Activated CD8-positive, alpha-beta memory T cell treated with anti-CD3 and anti-CD28 coated beads for 24 hours (primary cell): ENCODE data around the gene CD163L1.
"Not testable (repeated sequence)": the region's sequence is repeated elsewhere in the genome, so short reads cannot be mapped to it uniquely, and the experiment has no call there.

Experiments used
- DNase-seq: peaks from one replicate; pipeline ENCODE4 v3.0.0-alpha.2; 2020

Gene CD163L1

DNA sequence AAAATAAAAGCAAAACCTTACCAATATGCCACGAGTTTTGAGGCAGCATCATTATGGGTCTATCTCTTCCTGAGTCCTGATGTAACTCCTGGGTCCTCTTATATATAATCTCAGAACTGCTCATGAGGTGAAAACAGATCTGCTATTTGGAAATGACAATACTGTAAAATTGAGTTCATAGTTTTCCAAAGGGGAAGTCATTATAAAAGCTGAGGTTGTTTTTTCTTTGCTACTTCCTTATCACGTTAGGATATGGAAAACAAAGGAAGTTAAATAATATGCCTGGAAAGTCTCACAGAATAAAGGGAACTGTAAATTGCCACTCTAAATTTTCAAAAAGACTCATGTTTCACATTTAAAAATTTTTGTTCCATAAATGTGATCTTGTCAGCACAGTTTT is at the start of gene CD163L1:
Gene CD163L1 (minus strand): TSS at position 78 of the 400 bp plus-strand sequence. CDS start 26 bp downstream, at position 52.
- no peak for DNase-seq

GRCh38 chr12:7493006-7493405 is 49.1 kb upstream of the CD163L1 start:
- DNase-seq, result no peak

DNA sequence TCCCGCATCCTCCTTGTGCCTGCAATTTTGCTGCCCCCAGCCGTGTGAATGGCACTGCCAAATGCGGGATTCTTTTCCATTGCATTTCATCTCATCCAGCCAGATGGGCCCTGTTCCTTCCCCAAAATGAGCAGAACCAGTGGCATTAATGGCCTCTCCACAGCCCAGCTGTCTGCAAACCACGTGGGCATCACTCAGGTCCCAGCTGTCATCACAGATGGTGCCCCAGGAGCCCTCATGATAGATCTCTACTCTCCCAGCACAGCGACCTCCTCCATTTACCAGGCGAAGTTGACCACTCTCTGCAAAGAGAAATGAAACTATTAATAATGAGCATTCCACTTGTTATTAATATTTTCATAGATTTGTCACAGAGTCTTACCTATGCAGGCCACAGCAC is 42.6 kb upstream of the CD163L1 start:
- DNase-seq, result no peak

DNA sequence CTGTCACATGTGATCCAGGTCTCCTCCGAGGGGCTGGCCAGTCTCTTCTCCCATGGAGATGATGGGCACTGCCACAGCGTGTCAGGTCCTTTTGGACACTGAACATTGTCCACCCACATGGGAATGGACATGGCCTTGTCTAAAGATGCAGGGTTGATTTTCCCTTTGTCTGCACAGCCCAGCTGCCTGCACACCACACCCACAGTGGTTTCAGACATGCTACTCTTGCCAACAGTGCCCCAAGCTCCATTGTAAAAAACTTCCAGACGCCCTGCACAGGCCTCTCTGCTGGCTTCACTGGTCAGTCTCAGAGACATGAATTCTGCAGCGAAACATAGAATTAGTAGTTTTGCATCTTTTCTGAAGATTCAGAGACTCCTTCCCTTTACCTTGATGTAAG is 41.1 kb upstream of the CD163L1 start:
- no peak for DNase-seq

GRCh38 chr12:7483343-7483742 is 39.4 kb upstream of the CD163L1 start:
- DNase-seq, result no peak

DNA sequence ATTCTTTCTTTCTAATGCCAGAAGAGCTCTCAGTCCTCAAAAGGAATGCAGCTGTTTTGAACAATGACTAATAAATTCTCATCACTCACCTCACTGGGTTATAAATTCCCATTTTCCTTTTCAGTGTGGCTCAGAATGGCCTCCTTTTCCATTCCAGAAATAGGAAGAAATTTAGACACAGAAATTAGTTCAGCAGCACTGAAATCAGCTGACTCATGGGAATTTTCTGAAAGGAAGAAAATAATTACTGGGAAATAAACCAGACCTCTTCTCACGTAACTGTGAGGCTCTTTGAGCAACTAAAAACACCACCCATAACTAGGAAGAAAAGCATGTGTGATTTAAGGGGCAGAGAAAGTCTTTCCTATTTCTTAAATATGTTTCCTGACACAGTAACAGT is 35.8 kb upstream of the CD163L1 start:
- DNase-seq, result no peak

DNA sequence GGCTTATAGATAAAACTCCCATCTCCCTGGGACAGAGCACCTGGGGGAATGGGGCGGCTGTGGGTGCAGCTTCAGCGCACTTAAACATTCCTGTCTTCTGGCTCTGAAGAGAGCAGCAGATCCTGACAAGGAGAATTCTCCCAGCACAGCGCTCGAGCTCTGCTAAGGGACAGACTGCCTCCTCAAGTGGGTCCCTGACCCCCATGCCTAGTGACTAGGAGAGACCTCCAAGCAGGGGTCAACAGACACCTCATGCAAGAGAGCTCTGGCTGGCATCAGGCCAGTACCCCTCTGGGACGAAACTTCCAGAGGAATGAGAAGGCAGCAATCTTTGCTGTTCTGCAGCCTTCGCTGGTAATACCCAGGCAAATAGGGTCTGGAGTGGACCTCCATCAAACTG is 28.1 kb upstream of the CD163L1 start:
- DNase-seq, result no peak

- peak; percentile 81 for DNase-seq
Observed at GRCh38 chr12:7460375-7461259, 16.7 kb upstream of the CD163L1 start.

DNA sequence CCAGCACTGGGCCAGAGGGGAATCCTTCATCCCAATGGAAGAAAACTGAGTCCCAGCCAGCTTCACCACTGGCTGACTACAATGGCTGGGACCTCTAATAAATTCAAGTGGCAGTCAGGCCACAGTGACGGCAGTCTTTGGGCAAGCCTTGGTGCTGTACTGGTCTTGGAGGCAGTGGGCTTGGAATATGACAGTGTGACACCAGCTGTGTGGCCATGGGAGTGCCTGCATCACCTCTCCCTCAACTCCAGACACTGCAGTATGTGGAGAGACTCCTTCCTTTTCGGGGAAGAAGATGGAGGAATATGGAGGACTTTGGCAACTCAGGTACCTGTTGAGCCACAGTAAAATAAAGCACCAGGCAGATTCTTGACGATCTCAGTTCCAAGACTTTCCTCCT is 16.0 kb upstream of the CD163L1 start:
- no peak for DNase-seq

GRCh38 chr12:7451756-7452155 is 7.8 kb upstream of the CD163L1 start:
- DNase-seq, result no peak

DNA sequence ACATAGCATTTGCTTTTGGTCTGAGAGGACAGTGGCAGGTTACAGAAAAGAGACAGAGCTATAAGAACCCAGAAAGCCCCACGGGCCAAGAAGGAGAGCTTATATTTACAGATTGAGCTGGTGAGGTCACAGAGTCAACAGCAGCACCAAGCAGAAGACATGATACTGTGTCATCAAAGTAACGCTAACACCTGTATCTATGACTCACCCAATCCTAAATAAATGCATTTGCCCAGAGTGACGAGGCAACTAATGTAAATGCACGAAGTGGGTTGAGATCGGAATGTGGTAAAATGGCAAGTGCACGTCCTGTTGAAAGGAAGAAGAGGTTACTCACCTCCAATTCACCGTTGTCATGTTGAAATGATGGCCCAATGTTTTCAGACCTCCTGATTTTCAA is 6.7 kb upstream of the CD163L1 start:
- no peak for DNase-seq

DNA sequence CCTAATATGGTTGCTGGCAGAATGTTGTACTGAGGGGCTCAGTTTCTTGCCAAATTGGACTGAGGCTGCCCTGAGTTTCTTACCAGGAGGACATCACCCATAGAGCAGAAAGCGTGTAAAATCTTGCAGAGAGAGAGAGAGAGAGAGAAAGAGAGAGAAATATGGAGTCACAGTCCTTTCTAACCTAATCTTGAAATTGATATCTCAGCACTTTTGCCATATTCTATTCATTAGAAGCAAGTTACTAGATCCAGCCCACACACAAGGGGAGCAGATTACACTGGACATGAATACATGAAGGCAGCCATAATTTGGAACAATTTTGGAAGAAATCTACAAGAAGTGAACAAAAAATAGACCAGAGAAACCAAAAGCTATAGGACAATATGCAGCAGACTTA is 4.1 kb upstream of the CD163L1 start:
- no peak for DNase-seq

GRCh38 chr12:7444537-7444936 is 584 bp upstream of the CD163L1 start:
- DNase-seq, result no peak

DNA sequence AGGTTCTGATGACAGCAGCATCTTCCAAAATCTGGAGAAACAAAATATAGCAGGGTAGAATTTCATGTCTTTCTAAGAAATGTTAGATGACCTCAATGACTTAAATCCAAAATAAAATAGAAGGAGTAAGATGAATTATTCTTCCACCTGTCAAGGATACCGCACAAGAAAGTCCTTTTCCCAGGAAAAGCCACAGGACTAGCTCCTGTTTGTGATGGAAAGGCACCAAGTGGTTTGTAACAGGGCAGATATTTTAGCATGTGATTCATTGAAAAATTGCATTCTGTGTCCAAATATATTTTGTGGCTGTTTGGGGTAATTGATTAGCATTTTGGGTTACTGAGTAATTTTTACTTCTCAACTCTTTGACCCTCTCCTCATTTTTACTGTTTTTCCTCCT is 2.7 kb downstream of the CD163L1 start:
- DNase-seq, result no peak

DNA sequence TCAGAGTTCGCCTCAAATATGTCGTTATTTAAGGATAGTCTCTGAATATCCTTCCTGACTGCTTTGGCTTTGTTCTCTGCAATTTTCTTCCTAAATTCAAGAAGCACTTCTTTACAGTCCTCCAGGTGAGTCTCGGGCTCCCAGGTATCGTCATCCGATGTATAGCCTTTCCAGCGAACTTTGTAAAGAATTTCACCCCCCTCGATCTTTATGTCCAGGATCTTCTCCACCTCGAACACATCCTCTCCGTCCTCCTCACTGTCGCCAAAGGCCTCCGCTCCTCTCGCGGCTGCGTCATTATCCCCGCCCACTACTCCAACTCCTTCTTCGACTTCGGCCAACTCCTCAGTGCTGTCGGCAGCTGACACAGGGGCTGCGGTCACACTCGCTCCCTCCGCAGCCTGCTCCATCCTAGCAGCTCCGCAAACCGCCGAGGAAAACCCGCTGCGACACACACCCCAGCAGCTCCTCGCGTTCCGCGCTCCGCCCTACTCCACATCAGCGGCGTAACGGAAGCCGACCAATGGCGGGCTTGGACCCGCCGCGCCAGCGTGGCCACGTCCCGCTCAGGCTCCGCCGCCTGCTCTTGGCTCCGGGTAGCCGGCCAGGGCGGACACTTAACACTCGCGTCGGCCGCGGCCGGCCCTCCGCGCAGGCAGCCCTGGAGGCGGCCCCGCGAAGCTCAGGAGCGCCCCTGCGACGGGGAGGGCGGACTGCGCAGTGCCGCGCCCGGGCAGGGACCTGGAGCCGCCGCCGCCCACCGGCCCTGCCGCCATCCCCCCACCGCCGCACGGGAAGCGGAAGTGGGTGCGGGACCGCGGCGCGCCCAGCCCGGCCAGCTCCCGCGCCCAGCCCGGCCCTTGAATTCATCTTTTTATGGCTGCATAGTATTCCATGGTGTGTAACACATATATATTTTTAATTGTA is 4.1 kb downstream of the CD163L1 start:
- peak; percentile 82 for DNase-seq

- not testable (repeated sequence) for DNase-seq
Observed at GRCh38 chr12:7438291-7438995, 5.5 kb downstream of the CD163L1 start.

DNA sequence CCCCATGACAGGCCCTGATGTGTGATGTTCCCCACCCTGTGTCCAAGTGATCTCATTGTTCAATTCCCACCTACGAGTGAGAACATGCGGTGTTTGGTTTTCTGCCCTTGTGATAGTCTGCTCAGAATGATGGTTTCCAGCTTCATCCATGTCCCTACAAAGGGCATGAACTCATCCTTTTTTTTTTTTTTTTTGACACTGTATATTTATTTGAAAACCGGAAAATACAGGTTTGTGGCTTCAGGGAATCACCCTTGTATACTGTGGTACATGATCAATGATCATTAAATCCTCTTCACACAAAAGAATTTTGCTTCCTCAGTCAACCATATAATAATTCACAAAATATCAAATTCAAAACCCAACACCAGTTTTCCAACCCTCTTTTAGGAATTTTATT is 6.5 kb downstream of the CD163L1 start:
- not testable (repeated sequence) for DNase-seq

GRCh38 chr12:7434670-7435069 is 9.3 kb downstream of the CD163L1 start:
- no peak for DNase-seq

DNA sequence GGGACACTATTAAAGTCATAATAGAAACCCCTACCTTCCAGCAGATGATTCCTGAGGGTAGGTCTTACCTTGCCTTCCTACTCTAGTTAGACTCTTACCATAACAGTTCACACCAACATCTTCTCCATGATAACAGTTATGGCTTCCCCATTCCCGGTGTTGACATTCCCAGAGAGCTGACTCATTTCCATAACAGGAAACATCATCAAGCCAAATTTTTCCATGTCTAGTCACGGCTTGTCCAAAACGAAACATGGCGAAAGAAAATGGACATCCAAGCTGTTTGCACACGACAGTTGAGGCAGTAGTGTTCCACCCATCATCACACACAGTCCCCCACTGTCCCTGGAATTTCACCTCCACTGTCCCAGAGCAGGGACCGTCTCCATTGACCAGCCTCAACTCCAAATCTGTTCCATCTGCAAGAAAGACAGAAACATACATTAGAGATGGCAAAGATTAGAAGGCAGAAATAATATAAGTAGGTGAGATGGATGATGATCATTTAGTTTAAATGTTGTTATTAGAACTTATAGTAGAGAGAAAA is 10.6 kb downstream of the CD163L1 start:
- DNase-seq, result no peak

DNA sequence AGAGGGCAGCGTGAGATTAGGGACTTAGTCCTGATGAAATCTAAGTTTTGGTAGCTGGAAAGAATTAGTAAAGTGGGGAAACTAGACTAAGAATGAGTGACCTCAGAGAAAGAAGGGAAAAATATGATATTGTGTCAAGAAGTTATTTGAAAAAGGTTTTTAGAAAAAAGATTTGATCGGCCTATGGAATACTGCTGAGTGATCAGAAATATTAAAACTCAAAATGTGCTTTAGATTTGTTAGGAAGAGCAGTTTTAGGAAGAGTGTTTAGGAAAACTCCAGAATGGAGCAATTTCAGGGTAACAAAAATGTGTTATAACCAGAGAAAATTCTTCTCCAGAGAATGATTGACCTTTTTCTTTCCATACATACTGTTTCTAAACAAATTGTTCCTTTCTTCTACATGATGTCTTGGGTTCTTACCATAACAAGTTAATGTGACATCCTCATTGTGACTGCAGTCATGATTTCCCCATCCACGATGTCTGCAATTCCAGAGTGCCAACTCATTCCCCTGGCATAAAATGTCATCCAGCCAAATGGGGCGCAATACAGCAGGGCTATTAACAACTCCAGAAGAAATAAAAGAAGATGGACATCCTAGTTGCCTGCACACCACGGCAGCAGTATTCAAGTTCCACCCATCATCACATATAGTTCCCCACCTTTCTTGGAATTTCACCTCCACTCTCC is 11.8 kb downstream of the CD163L1 start:
- no peak for DNase-seq

- no peak for DNase-seq
Observed at GRCh38 chr12:7411343-7411742, 32.6 kb downstream of the CD163L1 start.

GRCh38 chr12:7404275-7404674 is 39.7 kb downstream of the CD163L1 start:
- DNase-seq, result no peak
